Sigmoid colon (tissue), 4 donors: Measurements from ENCODE around the gene FAM83G.
"Not testable (repeated sequence)": the region's sequence is repeated elsewhere in the genome, so short reads cannot be mapped to it uniquely, and the experiment has no call there.

Experiments
- POLR2AphosphoS5 ChIP-seq, 4 donors: sonication (generic); formaldehyde crosslinking; IDR thresholded peaks; one replicate each; pipeline ENCODE4 v1.6.1; 2017; ENCODE audit warnings: antibody characterized with exemption in 4 of 4
- TF ChIP-seq, protein P1 (sequence below), 4 experiments: fragments of 450-650 bp in 3 of 4; fragments of 200-600 bp in 1 of 4; IDR thresholded peaks; one replicate each; pipeline ENCODE4 v1.5.1; 2016 to 2019; ENCODE audit warnings: antibody characterized with exemption in 4 of 4, mild to moderate bottlenecking in 3 of 4, moderate library complexity in 2 of 4

DNA sequence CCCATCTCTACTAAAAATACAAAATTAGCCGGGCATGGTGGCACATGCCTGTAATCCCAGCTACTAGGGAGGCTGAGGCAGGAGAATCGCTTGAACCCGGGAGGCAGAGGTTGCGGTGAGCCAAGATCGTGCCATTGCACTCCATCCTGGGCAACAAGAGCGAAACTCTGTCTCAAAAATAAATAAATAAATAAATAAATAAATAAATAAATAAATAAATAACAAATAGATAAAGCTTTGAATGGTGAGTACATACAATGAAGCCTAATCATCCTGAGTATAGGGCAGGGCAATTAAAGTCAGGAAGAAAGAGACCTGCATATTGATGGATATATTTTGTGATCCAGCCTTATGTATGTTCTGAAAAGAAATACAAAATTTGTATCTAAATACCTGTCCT, 48.5 kb downstream of the FAM83G start:
- TF ChIP-seq, protein P1, sequence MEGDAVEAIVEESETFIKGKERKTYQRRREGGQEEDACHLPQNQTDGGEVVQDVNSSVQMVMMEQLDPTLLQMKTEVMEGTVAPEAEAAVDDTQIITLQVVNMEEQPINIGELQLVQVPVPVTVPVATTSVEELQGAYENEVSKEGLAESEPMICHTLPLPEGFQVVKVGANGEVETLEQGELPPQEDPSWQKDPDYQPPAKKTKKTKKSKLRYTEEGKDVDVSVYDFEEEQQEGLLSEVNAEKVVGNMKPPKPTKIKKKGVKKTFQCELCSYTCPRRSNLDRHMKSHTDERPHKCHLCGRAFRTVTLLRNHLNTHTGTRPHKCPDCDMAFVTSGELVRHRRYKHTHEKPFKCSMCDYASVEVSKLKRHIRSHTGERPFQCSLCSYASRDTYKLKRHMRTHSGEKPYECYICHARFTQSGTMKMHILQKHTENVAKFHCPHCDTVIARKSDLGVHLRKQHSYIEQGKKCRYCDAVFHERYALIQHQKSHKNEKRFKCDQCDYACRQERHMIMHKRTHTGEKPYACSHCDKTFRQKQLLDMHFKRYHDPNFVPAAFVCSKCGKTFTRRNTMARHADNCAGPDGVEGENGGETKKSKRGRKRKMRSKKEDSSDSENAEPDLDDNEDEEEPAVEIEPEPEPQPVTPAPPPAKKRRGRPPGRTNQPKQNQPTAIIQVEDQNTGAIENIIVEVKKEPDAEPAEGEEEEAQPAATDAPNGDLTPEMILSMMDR (IDR thresholded peaks at IDR 0.05) = not testable (repeated sequence)
- not testable (repeated sequence) for TF ChIP-seq POLR2AphosphoS5 (IDR thresholded peaks at IDR 0.05)
